Uterus (tissue), 4 donors: ENCODE measurements around the gene ATP6V0D1. TPM values are rescaled to one million over a fixed set of nuclear protein-coding genes. Genes with fewer than 3 reads are reported as not detected.

ENCODE experiments used
- DNase-seq, 2 donors: peaks; one replicate each; pipeline ENCODE4 v3.0.0-alpha.2; 2019 to 2020
- H3K27ac ChIP-seq, 2 donors: fragments of 200-600 bp; sonication (generic); 1 replicate in 1 of 2; 2 replicates in 1 of 2; pipeline ENCODE4 v1.5.1; 2016 to 2018
- H3K27me3 ChIP-seq, 2 donors: fragments of 200-600 bp; sonication (generic); one replicate each; pipeline ENCODE4 v1.5.1; 2018 to 2019; ENCODE audit warnings: control low read depth in 1 of 2
- H3K36me3 ChIP-seq, 2 donors: fragments of 200-600 bp; sonication (generic); one replicate each; pipeline ENCODE4 v1.5.1; 2019; ENCODE audit warnings: control low read depth in 1 of 2
- H3K4me1 ChIP-seq, 2 donors: fragments of 200-600 bp; sonication (generic); one replicate each; pipeline ENCODE4 v1.5.1; 2018 to 2019; ENCODE audit warnings: control low read depth in 1 of 2
- H3K4me3 ChIP-seq, 2 donors: fragments of 200-600 bp; sonication (generic); 1 replicate in 1 of 2; 2 replicates in 1 of 2; pipeline ENCODE4 v1.5.1; 2018 to 2019; ENCODE audit warnings: mild to moderate bottlenecking in 1 of 2
- H3K9me3 ChIP-seq, 2 donors: fragments of 200-600 bp; sonication (generic); one replicate each; pipeline ENCODE4 v1.5.1; 2019; ENCODE audit warnings: control low read depth in 1 of 2
- POLR2A ChIP-seq, 2 donors: fragments of 450-650 bp; IDR thresholded peaks; one replicate each; pipeline ENCODE4 v1.6.1; 2016; ENCODE audit warnings: antibody characterized with exemption in 2 of 2, mild to moderate bottlenecking in 1 of 2, moderate library complexity in 1 of 2
- intact Hi-C: fragments of 100-400 bp; cut with DNase I; formaldehyde crosslinking; loops from one replicate; pipeline ENCODE4 v1.15.1; 2023; ENCODE audit warnings: low total_unique reads
- total RNA-seq, 4 donors: library from RNA; depleted of rRNA in 3 of 4; stranded (reverse); fragments of >200 nt in 3 of 4; gene quantifications; one replicate each; pipeline versions ENCODE4 v1.1.0 to v1.2.4, GENCODE V29; 2014 to 2023
- TF ChIP-seq, protein P1 (sequence below), 4 experiments: fragments of 200-600 bp in 2 of 4; fragments of 450-650 bp in 2 of 4; sonication (generic) in 2 of 4; IDR thresholded peaks; one replicate each; pipeline ENCODE4 v1.5.1; 2016 to 2019; ENCODE audit warnings: antibody characterized with exemption in 4 of 4, mild to moderate bottlenecking in 2 of 4, moderate library complexity in 1 of 4
- donor health status: DM: yes; HTN: yes; CAD: no.

Gene ATP6V0D1
- 100 to 1,000 TPM in 2 of 4 donors, 10 to 100 TPM in 2; 67.4 to 243 (median 100) TPM for total RNA-seq

DNA sequence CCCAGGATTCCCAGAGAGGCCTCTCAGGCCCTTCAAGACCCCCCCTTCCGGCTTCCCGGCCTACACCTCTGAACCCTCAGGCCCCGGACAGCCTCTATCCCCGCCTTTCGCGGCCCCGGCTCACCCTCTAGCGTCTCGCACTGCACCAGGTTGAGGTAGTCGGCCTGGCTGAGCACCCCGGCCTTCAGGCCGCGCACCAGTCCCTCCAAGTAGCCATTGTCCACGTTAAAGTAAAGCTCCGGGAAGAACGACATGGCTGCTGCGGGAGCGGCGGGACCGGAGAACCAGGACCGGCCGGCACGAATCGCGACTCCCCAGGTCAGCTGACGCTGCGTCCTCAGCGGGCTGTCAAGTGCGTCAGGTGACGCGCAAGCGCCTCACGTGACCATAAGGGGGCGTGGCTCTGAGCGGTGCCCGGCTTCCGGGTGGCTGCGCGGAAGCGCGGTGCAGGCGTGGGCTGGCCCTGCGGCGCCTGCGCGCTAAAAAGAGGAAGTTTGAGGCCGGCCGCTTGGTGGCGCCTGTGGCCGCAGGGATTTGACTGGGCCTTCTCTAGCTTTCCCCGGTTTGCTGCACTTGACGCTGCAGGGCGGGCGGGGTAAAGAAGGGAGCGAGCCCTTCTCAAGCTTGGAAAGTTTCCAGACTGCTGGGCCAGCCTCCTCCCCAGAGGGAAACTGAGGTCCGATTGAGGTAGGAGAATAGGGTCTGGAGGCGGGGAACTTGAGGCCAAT, at the start of gene ATP6V0D1:
Gene ATP6V0D1, minus strand, starts transcription at position 325 of the 728 bp plus-strand sequence. Its CDS starts 71 bp downstream, at position 254.
- TF ChIP-seq, protein P1, sequence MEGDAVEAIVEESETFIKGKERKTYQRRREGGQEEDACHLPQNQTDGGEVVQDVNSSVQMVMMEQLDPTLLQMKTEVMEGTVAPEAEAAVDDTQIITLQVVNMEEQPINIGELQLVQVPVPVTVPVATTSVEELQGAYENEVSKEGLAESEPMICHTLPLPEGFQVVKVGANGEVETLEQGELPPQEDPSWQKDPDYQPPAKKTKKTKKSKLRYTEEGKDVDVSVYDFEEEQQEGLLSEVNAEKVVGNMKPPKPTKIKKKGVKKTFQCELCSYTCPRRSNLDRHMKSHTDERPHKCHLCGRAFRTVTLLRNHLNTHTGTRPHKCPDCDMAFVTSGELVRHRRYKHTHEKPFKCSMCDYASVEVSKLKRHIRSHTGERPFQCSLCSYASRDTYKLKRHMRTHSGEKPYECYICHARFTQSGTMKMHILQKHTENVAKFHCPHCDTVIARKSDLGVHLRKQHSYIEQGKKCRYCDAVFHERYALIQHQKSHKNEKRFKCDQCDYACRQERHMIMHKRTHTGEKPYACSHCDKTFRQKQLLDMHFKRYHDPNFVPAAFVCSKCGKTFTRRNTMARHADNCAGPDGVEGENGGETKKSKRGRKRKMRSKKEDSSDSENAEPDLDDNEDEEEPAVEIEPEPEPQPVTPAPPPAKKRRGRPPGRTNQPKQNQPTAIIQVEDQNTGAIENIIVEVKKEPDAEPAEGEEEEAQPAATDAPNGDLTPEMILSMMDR (IDR thresholded peaks at IDR 0.05), result peak; percentile 87 to 98 (median 94)
- peak; percentile 78 to 82 for TF ChIP-seq POLR2A (IDR thresholded peaks at IDR 0.05)
- peak within 1 kb of the TSS; percentile 88 to 92 for H3K27ac ChIP-seq
- H3K4me1 ChIP-seq, result peaks cover 0 to 6% of the 10 kb centered on the region in 2 donors
- H3K9me3 ChIP-seq, result no peaks in the 10 kb centered on the region
- DNase-seq, result peak; percentile 97 to 100
- intact Hi-C loops, result no loop called here
- H3K4me3 ChIP-seq, result peak within 1 kb of the TSS; percentile 87 to 98
- H3K27me3 ChIP-seq, result no peaks in the 10 kb centered on the region
- no peaks in the 10 kb centered on the region for H3K36me3 ChIP-seq

DNA sequence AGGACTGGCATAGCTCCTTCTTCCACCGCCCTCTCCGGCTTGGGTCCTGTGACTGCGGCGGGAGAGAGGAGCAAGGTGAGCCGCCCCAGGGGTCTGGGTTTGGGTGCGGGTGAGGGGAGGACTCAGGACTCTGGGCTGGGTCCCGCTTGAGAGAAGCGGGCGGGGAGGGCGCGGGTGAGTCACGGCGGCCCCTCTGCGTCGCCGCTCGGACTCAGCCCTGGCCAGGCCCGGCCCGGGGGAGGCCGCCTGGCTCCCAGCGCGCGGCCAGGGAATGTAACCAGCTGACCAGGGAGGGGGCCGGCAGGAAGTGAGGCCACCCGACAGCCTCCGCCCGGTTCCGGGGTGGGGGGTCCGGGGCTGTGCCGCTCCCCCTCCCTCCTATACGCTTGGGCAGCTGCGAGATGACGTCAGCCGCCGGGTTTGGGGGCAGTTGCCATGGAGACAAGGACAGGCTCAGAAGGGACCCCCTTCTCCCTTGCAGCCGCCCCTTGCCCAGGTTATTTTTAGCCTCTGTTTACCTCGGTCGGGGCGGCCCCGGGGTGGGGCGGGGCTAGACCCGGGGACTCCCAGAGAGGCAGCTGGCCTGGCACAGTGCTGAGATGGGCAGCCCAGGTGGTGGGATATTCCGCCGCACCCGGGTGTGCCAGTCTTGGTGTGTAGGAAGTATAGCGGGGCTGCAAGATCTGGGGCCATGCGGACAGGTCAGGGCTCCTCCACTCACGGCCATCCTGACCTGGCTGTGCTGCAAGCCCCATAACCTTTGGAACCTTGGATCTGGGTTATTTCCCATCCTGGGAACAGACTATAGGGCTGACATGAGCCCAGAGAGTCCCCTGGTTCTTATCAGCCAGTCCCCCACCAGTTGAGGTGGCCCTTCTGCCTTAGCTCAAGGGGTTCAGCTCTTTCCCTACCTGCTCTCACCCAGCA, 49.3 kb upstream of the ATP6V0D1 start:
- TF ChIP-seq POLR2A (IDR thresholded peaks at IDR 0.05), result peak; percentile 63 to 84
- TF ChIP-seq, protein P1 (IDR thresholded peaks at IDR 0.05), result no peak
- Histone ChIP-seq H3K4me1 (peaks cover 0 to 10% of the 10 kb centered on the region in 2 donors), H3K27me3 (no peaks in the 10 kb centered on the region), H3K9me3 (no peaks in the 10 kb centered on the region), H3K27ac (peak overlapping the region; percentile 94 to 95), H3K36me3 (no peaks in the 10 kb centered on the region), H3K4me3 (peak overlapping the region; percentile 85 to 93)
- intact Hi-C loops, result no loop called here
- peak; percentile 81 for DNase-seq

DNA sequence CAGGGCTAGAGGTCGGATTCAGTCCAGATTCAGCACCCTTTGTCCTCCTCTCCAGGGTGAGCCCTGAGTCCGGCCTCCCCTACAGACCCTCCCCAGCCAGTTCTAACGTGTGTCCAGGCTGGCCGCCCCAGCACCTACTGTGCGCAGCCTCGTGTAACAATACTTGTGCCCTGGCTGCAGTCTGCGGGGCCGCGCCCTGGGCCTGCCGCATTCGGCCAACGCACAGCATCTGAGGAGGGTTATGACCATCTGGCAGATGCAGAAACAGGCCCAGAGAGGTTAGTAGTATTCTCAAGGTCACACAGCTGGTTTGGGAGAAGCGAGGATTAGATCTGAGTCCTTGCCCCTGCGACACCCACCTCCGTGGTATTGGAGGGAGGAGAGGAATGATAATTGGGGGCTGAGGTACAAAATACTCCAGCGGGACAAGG, 48.6 kb upstream of the ATP6V0D1 start:
- intact Hi-C loops, result no loop called here
- DNase-seq, result peak in 1 of 2 donors; percentile 34
- peak overlapping the region; percentile 85 to 93 for H3K4me3 ChIP-seq
- no peaks in the 10 kb centered on the region for H3K27me3 ChIP-seq
- TF ChIP-seq POLR2A (IDR thresholded peaks at IDR 0.05), result no peak
- TF ChIP-seq, protein P1 (IDR thresholded peaks at IDR 0.05), result no peak
- H3K9me3 ChIP-seq, result no peaks in the 10 kb centered on the region
- peak overlapping the region; percentile 94 to 95 for H3K27ac ChIP-seq
- no peaks in the 10 kb centered on the region for H3K36me3 ChIP-seq
- H3K4me1 ChIP-seq, result peaks cover 0 to 10% of the 10 kb centered on the region in 2 donors

DNA sequence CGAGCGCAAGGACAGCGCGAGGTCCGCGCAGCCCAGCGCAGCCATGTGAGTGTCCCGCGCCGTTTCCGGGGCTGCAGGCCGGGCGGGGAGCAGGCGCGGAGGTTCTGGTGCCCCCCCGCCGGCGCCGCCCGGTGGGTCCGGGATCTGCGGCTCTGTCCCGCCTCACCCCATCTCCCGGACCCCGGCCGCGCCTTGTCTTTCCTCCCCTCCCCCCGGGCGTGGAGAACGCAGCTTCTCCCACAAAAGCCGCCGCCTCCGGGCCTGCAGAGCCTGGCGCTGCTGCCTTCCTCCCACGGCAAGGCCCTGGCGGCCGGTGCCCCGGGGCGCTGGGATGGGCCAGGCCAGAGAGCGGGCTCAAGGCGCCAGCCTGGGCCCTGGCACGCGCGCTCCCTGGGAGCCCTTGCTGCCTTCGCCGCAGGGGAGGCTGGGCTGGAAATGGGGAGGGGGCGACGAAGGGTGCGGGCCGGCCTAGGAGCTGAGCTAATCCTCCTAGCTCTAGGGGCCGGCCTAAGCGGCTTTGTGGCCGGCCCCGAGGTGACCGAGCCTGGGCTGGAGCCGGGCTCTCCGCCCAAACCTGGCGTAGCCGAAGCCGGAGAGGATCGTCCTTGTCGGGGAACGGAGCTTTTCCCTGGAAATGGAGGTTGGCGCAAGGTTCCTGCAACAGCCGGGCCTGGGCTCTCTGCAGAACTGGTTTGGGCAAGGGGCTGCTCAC, 48.1 kb upstream of the ATP6V0D1 start:
- Histone ChIP-seq H3K27ac (peak overlapping the region; percentile 94 to 95), H3K9me3 (no peaks in the 10 kb centered on the region), H3K4me3 (peak overlapping the region; percentile 85 to 93), H3K27me3 (no peaks in the 10 kb centered on the region), H3K4me1 (peaks cover 0 to 10% of the 10 kb centered on the region in 2 donors), H3K36me3 (no peaks in the 10 kb centered on the region)
- TF ChIP-seq POLR2A (IDR thresholded peaks at IDR 0.05), result peak in 1 of 2 donors; percentile 66
- TF ChIP-seq, protein P1 (IDR thresholded peaks at IDR 0.05), result no peak
- peak; percentile 39 to 50 for DNase-seq
- intact Hi-C loops, result no loop called here
